MM.1S (cell line): Measurements from ENCODE around the gene TAF1B.

ENCODE experiments used
- DNase-seq: peaks from one replicate; pipeline ENCODE4 v3.0.0-alpha.2; 2015
- H2AFZ ChIP-seq: fragments of 300-600 bp; sonication (generic); 2 replicates; pipeline ENCODE4 v1.6.0; 2016; ENCODE audit warnings: antibody characterized with exemption, low read length
- H3F3A ChIP-seq: fragments of 300-600 bp; sonication (generic); 2 replicates; pipeline ENCODE4 v1.6.1; 2016; ENCODE audit warnings: mild to moderate bottlenecking, antibody characterized with exemption, low read length, moderate library complexity, mixed read lengths; ENCODE audit not compliant: insufficient read depth
- H3K27ac ChIP-seq: fragments of 300-600 bp; sonication (generic); 2 replicates; pipeline ENCODE4 v1.5.1; 2016; ENCODE audit warnings: mild to moderate bottlenecking, low read length
- H3K27me3 ChIP-seq: fragments of 300-600 bp; sonication (generic); replicated peaks from 2 replicates; pipeline ENCODE4 v1.6.0; 2016; ENCODE audit warnings: low read length; ENCODE audit not compliant: insufficient read depth
- H3K36me3 ChIP-seq: fragments of 300-600 bp; sonication (generic); replicated peaks from 2 replicates; pipeline ENCODE4 v1.6.1; 2016; ENCODE audit warnings: mild to moderate bottlenecking, low read length, mixed read lengths; ENCODE audit not compliant: insufficient read depth
- H3K4me1 ChIP-seq: fragments of 300-600 bp; sonication (generic); 2 replicates; pipeline ENCODE4 v1.6.1; 2016; ENCODE audit warnings: low read length, mixed read lengths
- H3K4me2 ChIP-seq: fragments of 300-600 bp; sonication (generic); 2 replicates; pipeline ENCODE4 v1.6.0; 2016; ENCODE audit warnings: low read depth, low read length
- H3K4me3 ChIP-seq: fragments of 300-600 bp; sonication (generic); 2 replicates; pipeline ENCODE4 v1.5.1; 2016; ENCODE audit warnings: low read length, mixed read lengths
- H3K79me2 ChIP-seq: fragments of 300-600 bp; sonication (generic); 2 replicates; pipeline ENCODE4 v1.6.1; 2016; ENCODE audit warnings: mixed run types, low read length, mixed read lengths
- H3K9ac ChIP-seq: fragments of 300-600 bp; sonication (generic); 2 replicates; pipeline ENCODE4 v1.6.1; 2016; ENCODE audit warnings: low read length, mixed read lengths
- H3K9me2 ChIP-seq: fragments of 300-600 bp; sonication (generic); replicated peaks from 2 replicates; pipeline ENCODE4 v1.6.1; 2016; ENCODE audit warnings: mild to moderate bottlenecking, low read length, mixed read lengths; ENCODE audit not compliant: insufficient read depth
- H3K9me3 ChIP-seq: fragments of 300-600 bp; sonication (generic); replicated peaks from 2 replicates; pipeline ENCODE4 v1.6.1; 2016; ENCODE audit warnings: mild to moderate bottlenecking, low read length, mixed read lengths; ENCODE audit not compliant: insufficient read depth
- H4K20me1 ChIP-seq: fragments of 300-600 bp; sonication (generic); 2 replicates; pipeline ENCODE4 v1.6.1; 2016; ENCODE audit warnings: mild to moderate bottlenecking, low read length, moderate library complexity, mixed read lengths; ENCODE audit not compliant: insufficient read depth
- EZH2 ChIP-seq: fragments of 300-600 bp; sonication (generic); optimal IDR thresholded peaks from 2 replicates; pipeline ENCODE3; 2017; ENCODE audit warnings: low read depth, mild to moderate bottlenecking, antibody characterized with exemption, low read length, mixed read lengths
- EZH2phosphoT487 ChIP-seq: fragments of 300-600 bp; sonication (generic); IDR thresholded peaks from 2 replicates; pipeline ENCODE4 v1.6.1; 2018; ENCODE audit warnings: antibody characterized with exemption, low read length
- TF ChIP-seq, protein P1 (sequence below): fragments of 300-600 bp; sonication (generic); IDR thresholded peaks from 2 replicates; pipeline ENCODE4 v1.5.1; 2016; ENCODE audit warnings: antibody characterized with exemption, low read length, mixed read lengths

Gene TAF1B

DNA sequence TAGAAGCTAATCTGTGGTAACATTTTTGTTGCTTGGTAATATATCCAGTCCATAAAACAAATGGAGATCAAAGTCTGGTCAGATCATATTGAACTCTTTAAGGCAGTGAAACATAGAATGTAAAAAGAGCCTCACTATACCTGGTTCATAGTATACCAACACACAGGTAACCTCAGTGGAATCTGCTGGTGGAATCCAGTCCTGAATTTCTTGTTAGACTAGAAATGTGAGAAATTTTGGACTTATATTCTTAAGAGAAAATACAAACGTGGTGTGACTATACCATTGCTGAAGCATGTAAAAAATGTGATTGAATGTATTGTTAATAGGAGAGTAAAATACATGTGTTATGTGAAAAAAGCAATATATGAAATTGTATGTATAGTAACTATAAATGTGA, 62.1 kb downstream of the TAF1B start:
- no peak overlapping the region for H2AFZ ChIP-seq
- H3K27ac ChIP-seq, result no peak overlapping the region
- no peaks in the 10 kb centered on the region for H3K9me3 ChIP-seq
- H3K79me2 ChIP-seq, result no peaks in the 10 kb centered on the region
- H3K4me1 ChIP-seq, result no peaks in the 10 kb centered on the region
- no peak overlapping the region for H3K4me3 ChIP-seq
- no peaks in the 10 kb centered on the region for H3K9me2 ChIP-seq
- no peak overlapping the region for H3K9ac ChIP-seq
- H3K36me3 ChIP-seq, result no peaks in the 10 kb centered on the region
- TF ChIP-seq, protein P1, sequence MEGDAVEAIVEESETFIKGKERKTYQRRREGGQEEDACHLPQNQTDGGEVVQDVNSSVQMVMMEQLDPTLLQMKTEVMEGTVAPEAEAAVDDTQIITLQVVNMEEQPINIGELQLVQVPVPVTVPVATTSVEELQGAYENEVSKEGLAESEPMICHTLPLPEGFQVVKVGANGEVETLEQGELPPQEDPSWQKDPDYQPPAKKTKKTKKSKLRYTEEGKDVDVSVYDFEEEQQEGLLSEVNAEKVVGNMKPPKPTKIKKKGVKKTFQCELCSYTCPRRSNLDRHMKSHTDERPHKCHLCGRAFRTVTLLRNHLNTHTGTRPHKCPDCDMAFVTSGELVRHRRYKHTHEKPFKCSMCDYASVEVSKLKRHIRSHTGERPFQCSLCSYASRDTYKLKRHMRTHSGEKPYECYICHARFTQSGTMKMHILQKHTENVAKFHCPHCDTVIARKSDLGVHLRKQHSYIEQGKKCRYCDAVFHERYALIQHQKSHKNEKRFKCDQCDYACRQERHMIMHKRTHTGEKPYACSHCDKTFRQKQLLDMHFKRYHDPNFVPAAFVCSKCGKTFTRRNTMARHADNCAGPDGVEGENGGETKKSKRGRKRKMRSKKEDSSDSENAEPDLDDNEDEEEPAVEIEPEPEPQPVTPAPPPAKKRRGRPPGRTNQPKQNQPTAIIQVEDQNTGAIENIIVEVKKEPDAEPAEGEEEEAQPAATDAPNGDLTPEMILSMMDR, result no peak
- TF ChIP-seq EZH2phosphoT487 (no peak), EZH2 (no peak)
- H3K27me3 ChIP-seq, result no peaks in the 10 kb centered on the region
- H3K4me2 ChIP-seq, result no peak overlapping the region
- DNase-seq, result no peak
- no peaks in the 10 kb centered on the region for H3F3A ChIP-seq
- no peaks in the 10 kb centered on the region for H4K20me1 ChIP-seq

DNA sequence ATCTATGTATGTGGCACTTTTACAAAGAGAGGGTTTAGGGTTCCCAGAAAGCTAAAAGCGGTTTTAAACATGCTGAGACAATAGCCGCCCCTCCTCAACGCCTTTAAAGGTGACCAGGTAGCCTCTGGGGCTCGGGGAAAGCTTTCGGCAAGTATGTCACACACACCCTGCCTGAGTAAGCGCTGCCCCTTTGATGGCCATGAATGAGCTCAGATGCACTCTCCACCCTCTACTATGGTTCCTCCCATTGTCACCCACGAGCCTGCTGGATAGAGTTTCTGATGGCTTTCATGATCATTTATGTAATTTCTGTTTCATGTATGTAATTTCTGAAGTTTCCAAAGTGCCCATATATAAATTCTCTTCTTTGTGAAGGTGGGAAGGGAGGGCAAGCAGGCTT, 64.1 kb downstream of the TAF1B start:
- Histone ChIP-seq H3K27me3 (no peaks in the 10 kb centered on the region), H3K9me2 (no peaks in the 10 kb centered on the region), H3K9me3 (no peaks in the 10 kb centered on the region), H3K9ac (no peak overlapping the region), H3K4me3 (no peak overlapping the region), H3K4me2 (no peak overlapping the region), H3F3A (no peaks in the 10 kb centered on the region), H3K27ac (no peak overlapping the region), H2AFZ (no peak overlapping the region), H4K20me1 (no peaks in the 10 kb centered on the region), H3K79me2 (no peaks in the 10 kb centered on the region), H3K4me1 (no peaks in the 10 kb centered on the region), H3K36me3 (no peaks in the 10 kb centered on the region)
- DNase-seq, result no peak
- no peak for TF ChIP-seq EZH2phosphoT487
- TF ChIP-seq, protein P1, result no peak
- no peak for TF ChIP-seq EZH2

DNA sequence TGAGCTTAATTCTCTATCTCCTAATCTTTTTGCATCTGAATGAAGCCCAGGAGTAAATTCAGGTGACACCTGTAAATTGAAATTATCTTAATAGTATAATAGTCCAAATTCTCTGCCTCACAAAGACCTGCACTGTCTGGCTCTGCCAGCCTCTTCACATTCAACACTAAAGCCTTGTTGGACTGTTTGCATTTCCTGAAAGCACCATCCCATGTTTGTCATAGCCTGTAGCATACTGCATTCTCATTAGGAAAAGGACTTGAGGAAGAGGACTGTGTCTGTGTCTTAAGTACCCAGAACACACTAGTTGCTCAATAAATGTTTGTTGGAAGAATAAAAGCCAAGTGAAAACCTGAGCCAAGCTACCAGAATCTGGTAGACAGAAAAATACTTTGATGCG, 65.4 kb downstream of the TAF1B start:
- H2AFZ ChIP-seq, result no peak overlapping the region
- H3K9me3 ChIP-seq, result no peaks in the 10 kb centered on the region
- H3K4me1 ChIP-seq, result no peaks in the 10 kb centered on the region
- no peaks in the 10 kb centered on the region for H3K9me2 ChIP-seq
- H3K36me3 ChIP-seq, result no peaks in the 10 kb centered on the region
- no peaks in the 10 kb centered on the region for H3K79me2 ChIP-seq
- TF ChIP-seq, protein P1, result no peak
- TF ChIP-seq EZH2 (no peak), EZH2phosphoT487 (no peak)
- H3K4me2 ChIP-seq, result no peak overlapping the region
- no peak overlapping the region for H3K27ac ChIP-seq
- no peaks in the 10 kb centered on the region for H3F3A ChIP-seq
- no peak for DNase-seq
- no peak overlapping the region for H3K9ac ChIP-seq
- H3K27me3 ChIP-seq, result no peaks in the 10 kb centered on the region
- H4K20me1 ChIP-seq, result no peaks in the 10 kb centered on the region
- H3K4me3 ChIP-seq, result no peak overlapping the region
